ENCODE measurements around the gene SLC47A2.
"Not testable (repeated sequence)": the region's sequence is repeated elsewhere in the genome, so short reads cannot be mapped to it uniquely, and the experiment has no call there.

The SLC47A2 gene

DNA sequence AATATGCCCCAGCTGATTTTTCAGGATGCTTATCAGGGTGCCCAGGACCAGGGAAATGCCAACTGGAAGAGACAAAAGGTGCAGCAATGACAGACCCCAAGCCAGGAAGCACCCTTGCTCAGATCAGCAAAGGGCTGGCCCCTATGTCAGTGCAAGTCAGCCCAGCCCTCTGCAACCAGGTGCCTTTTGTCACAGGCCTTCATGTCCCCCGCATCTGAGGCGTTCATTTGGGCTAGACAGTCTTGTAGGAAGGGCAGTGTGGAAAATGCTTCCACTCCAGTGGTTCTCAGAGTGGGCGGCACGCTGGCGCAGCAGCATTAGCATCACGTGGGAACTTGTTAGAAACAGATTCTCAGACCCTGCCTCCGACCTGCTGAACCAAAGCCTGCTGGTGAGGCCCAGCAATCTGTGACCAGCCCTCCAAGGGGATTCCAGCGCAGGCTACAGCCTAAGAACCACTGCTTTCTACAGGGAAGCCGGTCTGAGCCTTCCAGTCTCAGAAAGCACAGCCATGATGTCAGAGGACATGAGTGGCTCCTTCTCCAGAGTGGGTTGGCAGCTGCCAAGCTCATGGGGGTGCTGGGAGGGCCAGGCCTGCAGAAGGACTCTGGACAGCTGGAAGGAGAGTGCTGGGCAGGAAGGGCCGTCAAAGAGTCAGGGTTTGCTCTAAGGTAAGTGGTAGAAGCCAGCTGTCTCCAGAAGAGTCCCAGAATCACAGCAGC lies 13.1 kb downstream of the SLC47A2 start:
- no peaks in the 10 kb centered on the region for H3K79me2 ChIP-seq (ENCODE audit: low read length)
- H2AFZ ChIP-seq (ENCODE audit: low read depth, low read length): no peak overlapping the region
- H3K9me3 ChIP-seq (ENCODE audit: insufficient read depth, low read length): no peaks in the 10 kb centered on the region
- H3K36me3 ChIP-seq (replicated peaks; ENCODE audit: low read depth, low read length): no peaks in the 10 kb centered on the region
- no peak overlapping the region for H3K4me2 ChIP-seq (ENCODE audit: low read length)
- no peak overlapping the region for H3K27ac ChIP-seq (ENCODE audit: low read length)
- H3K4me1 ChIP-seq (ENCODE audit: low read length): no peaks in the 10 kb centered on the region
- no peaks in the 10 kb centered on the region for H4K20me1 ChIP-seq (ENCODE audit: insufficient read depth, low read length)
- no peak overlapping the region for H3K4me3 ChIP-seq (ENCODE audit: low read length)
- no peak for TF ChIP-seq EZH2phosphoT487 (IDR thresholded peaks at IDR 0.05; ENCODE audit: low read depth)
- TF ChIP-seq, protein P1, sequence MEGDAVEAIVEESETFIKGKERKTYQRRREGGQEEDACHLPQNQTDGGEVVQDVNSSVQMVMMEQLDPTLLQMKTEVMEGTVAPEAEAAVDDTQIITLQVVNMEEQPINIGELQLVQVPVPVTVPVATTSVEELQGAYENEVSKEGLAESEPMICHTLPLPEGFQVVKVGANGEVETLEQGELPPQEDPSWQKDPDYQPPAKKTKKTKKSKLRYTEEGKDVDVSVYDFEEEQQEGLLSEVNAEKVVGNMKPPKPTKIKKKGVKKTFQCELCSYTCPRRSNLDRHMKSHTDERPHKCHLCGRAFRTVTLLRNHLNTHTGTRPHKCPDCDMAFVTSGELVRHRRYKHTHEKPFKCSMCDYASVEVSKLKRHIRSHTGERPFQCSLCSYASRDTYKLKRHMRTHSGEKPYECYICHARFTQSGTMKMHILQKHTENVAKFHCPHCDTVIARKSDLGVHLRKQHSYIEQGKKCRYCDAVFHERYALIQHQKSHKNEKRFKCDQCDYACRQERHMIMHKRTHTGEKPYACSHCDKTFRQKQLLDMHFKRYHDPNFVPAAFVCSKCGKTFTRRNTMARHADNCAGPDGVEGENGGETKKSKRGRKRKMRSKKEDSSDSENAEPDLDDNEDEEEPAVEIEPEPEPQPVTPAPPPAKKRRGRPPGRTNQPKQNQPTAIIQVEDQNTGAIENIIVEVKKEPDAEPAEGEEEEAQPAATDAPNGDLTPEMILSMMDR (IDR thresholded peaks at IDR 0.05; ENCODE audit: low read depth, low read length): no peak
- no peak overlapping the region for H3K9ac ChIP-seq (ENCODE audit: low read length)
- no peaks in the 10 kb centered on the region for H3K27me3 ChIP-seq (ENCODE audit: low read depth, low read length)

DNA sequence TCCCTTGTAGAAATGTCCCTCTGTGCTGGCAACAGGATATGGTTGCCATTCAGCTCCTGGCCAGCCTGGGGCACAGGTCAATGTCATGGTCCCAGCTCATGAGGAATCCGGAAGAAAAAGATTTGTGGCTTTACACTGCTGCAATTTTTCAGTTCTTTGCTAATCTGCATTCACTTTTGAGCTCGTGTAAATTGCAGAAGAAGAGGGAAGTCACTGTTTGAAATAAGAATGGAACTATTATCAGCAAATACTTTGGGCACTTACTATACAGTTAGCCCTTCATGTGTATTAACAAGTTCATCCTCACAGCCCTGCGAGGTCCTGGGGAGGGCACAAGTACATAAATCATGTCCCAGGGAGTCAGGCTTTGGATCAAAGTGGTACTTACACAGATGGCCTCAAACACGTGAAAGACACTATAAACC lies 14.2 kb downstream of the SLC47A2 start:
- Histone ChIP-seq H3K79me2 (ENCODE audit: low read length) (no peaks in the 10 kb centered on the region), H3K4me3 (ENCODE audit: low read length) (no peak overlapping the region), H4K20me1 (ENCODE audit: insufficient read depth, low read length) (no peaks in the 10 kb centered on the region), H3K9ac (ENCODE audit: low read length) (no peak overlapping the region), H3K27ac (ENCODE audit: low read length) (no peak overlapping the region), H3K4me1 (ENCODE audit: low read length) (no peaks in the 10 kb centered on the region), H3K9me3 (ENCODE audit: insufficient read depth, low read length) (no peaks in the 10 kb centered on the region), H3K36me3 (replicated peaks; ENCODE audit: low read depth, low read length) (no peaks in the 10 kb centered on the region), H2AFZ (ENCODE audit: low read depth, low read length) (no peak overlapping the region), H3K27me3 (ENCODE audit: low read depth, low read length) (no peaks in the 10 kb centered on the region), H3K4me2 (ENCODE audit: low read length) (no peak overlapping the region)
- no peak for TF ChIP-seq EZH2phosphoT487 (IDR thresholded peaks at IDR 0.05; ENCODE audit: low read depth)
- TF ChIP-seq, protein P1 (IDR thresholded peaks at IDR 0.05; ENCODE audit: low read depth, low read length): no peak

DNA sequence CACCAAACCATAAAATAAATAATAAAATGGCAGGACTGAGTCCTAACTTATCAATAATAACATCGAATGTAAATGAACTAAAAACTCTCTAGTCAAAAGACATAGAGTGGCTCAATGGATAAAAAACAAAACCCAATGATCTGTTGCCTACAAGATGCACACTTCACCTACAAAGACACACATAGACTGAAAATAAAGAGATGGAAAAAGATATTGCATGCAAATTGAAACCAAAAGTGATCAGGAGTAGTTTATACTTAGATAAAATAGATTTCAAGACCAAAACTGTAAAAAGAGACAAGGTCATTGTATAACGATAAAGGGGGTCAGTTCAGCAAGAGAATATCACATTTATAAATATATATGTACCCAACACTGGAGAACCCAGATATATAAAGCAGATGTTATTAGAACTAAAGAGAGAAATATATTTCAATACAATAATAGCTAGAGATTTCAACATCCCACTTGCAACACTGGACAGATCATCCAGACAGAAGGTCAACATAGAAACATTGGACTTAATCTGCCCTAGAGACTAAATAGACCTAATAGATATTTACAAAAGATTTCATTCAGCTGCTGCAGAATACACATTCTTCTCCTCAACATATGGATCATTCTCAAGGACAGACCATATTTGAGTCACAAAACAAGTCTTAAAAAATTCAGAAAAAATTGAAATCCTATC lies 29.8 kb downstream of the SLC47A2 start:
- TF ChIP-seq EZH2phosphoT487 (IDR thresholded peaks at IDR 0.05; ENCODE audit: low read depth): no peak
- TF ChIP-seq, protein P1 (IDR thresholded peaks at IDR 0.05; ENCODE audit: low read depth, low read length): no peak
- Histone ChIP-seq H3K27ac (ENCODE audit: low read length) (no peak overlapping the region), H3K9me3 (ENCODE audit: insufficient read depth, low read length) (no peaks in the 10 kb centered on the region)

DNA sequence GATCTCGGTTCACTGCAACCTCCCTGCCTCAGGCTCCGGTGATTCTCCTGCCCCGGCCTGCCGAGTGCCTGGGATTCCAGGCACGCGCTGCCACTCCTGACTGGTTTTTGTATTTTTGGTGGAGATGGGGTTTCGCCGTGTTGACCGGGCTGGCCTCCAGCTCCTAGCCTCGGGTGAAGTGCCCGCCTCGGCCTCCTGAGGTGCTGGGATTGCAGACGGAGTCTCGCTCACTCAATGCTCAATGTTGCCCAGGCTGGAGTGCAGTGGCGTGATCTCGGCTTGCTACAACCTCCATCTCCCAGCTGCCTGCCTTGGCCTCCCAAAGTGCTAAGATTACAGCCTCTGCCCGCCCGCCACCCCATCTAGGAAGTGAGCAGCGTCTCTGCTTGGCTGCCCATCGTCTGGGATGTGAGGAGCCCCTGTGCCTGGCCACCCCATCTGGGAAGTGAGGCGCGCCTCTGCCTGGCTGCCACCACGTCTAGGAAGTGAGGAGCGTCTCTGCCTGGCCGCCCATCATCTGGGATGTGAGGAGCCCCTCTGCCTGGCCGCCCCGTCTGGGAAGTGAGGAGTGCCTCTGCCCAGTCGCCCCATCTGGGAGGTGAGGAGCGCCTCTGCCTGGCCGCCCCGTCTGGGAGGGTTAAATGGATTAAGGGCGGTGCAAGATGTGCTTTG lies 31.3 kb downstream of the SLC47A2 start:
- not testable (repeated sequence) for H4K20me1 ChIP-seq (ENCODE audit: insufficient read depth, low read length); H3K9ac ChIP-seq (ENCODE audit: low read length); H3K4me3 ChIP-seq (ENCODE audit: low read length); H3K27me3 ChIP-seq (ENCODE audit: low read depth, low read length); H3K27ac ChIP-seq (ENCODE audit: low read length); H3K4me2 ChIP-seq (ENCODE audit: low read length); H3K79me2 ChIP-seq (ENCODE audit: low read length); H2AFZ ChIP-seq (ENCODE audit: low read depth, low read length); H3K36me3 ChIP-seq (replicated peaks; ENCODE audit: low read depth, low read length); H3K9me3 ChIP-seq (ENCODE audit: insufficient read depth, low read length); H3K4me1 ChIP-seq (ENCODE audit: low read length)

More for the DNA sequence above, 29.8 kb downstream of the SLC47A2 start:
- H3K36me3 ChIP-seq (replicated peaks; ENCODE audit: low read depth, low read length): no peaks in the 10 kb centered on the region
- no peak overlapping the region for H3K9ac ChIP-seq (ENCODE audit: low read length)
- H3K4me1 ChIP-seq (ENCODE audit: low read length): no peaks in the 10 kb centered on the region
- H3K79me2 ChIP-seq (ENCODE audit: low read length): no peaks in the 10 kb centered on the region
- no peaks in the 10 kb centered on the region for H4K20me1 ChIP-seq (ENCODE audit: insufficient read depth, low read length)
- H3K27me3 ChIP-seq (ENCODE audit: low read depth, low read length): no peaks in the 10 kb centered on the region
- H3K4me3 ChIP-seq (ENCODE audit: low read length): no peak overlapping the region
- no peak overlapping the region for H2AFZ ChIP-seq (ENCODE audit: low read depth, low read length)
- no peak overlapping the region for H3K4me2 ChIP-seq (ENCODE audit: low read length)
